Fibroblast of mammary gland (primary cell): Measurements from ENCODE around the gene SLC25A21.

Experiments used
- DNase-seq: peaks from one replicate; pipeline ENCODE4 v3.0.0-alpha.2; 2010; ENCODE audit warnings: low read depth
- H3K4me3 ChIP-seq: 2 replicates; pipeline ENCODE4 v1.5.1; 2011; ENCODE audit warnings: low read depth, mild to moderate bottlenecking, low read length, moderate library complexity; ENCODE audit not compliant: control insufficient read depth
- CTCF ChIP-seq: conservative IDR thresholded peaks from 2 replicates; pipeline ENCODE4 v1.5.1; 2011; ENCODE audit warnings: low read depth, low read length, inconsistent platforms; ENCODE audit not compliant: control insufficient read depth, insufficient read depth

Gene SLC25A21

DNA sequence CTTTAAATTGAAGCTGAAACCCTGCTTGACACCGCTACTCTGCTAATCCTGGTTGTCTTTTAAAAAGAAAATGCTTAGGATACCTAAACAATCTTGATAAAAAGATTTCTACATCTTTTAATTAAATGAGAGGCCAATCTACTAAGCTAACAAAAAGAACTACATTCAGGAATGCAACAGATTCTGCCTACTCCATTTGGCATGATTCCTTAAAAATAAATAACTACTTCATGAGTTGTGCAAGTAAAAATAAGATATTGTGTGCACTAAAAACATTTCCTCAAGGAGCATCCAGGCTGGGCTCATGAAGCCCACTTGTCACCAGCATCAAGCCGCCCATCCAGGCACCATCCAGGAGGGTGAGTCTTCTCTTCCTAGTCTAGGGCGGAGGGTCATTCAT lies 313.3 kb downstream of the SLC25A21 start:
- no peak overlapping the region for H3K4me3 ChIP-seq
- DNase-seq, result no peak
- TF ChIP-seq CTCF, result no peak

DNA sequence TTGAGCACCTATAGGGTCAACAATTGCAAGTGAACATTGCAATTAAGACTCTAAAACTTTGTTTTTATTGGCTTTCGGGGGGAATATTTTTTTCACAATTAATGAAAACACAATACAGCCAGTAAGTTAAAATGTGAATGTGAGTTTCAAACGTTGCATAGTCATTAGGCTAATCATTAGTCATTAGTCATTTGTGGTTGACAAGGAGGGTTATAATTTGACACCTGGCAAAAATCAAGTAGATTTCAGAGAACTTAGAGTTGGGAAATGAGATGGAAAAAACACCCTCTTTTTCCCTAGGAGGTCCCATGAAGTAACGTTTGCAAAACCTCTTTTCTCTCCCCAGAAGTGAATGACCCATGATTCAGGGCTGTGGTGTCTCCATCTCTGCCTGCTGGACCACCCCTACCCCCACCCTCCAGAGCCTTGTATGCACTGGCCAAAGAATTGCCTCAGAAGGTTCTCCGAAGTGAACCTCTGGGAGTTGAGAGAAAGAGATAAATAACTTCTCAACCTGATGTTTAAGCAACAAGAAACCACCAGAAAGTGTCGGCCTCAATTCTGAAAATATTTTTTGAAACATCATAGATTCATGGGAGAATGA lies 314.5 kb downstream of the SLC25A21 start:
- H3K4me3 ChIP-seq, result no peak overlapping the region
- no peak for TF ChIP-seq CTCF
- no peak for DNase-seq

DNA sequence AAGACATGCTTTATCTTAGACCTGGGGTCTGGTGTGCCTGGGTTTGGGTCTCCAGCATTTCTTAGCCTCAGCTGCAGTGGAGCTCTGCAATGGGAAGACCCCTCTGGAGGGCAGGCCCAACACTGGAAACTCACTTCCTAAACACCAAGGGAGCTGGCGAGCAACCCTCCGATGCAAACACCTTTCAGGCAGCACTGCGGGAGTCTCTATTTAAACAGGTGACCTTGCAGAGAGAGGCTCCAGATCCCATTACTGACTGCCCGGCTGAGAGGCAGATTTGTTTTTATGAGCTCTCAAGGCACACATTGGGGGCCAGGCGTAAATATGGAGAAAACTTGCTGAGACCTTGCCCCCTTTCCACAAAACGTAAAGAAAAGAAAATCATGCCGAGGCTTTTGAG lies 315.3 kb downstream of the SLC25A21 start:
- no peak overlapping the region for H3K4me3 ChIP-seq
- DNase-seq, result no peak
- no peak for TF ChIP-seq CTCF

DNA sequence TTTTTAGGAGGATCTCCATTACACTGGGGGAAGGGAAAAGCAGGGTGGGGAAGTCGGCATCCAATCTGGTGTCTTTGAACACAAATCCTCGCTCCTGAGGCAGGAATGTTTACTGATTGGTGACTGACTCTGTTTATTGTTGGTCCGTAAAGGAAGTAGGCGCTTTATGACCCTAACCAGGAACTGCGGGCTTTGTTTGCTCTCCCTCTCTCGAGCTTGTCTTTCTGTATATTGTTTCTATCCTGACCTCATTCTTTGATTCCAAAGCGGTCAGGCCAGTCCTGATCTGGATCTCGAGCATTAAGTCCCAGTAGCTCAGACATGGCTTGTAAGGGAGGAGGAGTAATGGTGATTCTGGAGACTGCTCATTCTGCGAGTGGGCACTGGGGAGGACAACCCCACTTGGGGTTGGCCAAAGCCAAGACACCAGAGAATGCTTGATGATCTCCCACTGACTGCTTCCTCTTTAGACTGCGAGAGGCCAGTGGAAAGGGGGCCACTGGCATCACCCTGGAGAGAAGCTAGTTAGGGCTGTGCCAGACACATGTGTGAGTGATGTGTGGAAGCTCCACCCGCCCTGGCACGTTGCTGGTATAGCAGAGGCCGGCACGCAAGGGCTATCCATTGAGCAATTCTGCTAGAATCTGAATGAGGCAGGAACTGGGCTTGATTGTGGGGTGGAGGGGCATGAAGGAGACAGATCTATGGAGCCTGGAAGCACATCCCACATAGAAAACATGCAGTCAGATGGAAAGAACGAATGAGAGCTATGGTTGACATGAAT lies 316.1 kb downstream of the SLC25A21 start:
- DNase-seq, result no peak
- no peak overlapping the region for H3K4me3 ChIP-seq
- TF ChIP-seq CTCF, result no peak

DNA sequence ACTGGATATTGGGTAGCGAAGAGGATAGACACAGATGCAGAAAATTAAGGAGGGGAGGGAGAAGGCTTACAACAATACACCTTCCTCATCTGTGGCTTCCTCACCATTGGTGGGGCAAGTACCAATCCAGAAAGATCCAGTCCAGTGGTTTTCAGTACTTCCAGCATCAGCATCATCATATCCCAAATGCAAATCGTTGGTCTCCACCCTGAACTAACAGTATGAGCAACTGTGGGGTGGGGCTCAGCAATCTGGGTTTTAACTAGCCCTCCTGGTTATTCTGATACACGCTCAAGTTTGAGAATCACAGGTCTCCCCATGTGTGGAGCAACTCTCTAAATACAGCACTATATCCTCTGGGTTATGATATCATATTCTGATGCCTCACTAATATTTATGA lies 317.0 kb downstream of the SLC25A21 start:
- no peak for TF ChIP-seq CTCF
- no peak for DNase-seq
- no peak overlapping the region for H3K4me3 ChIP-seq

GRCh38 chr14:36852981-36853691 lies 319.3 kb downstream of the SLC25A21 start:
- no peak for TF ChIP-seq CTCF
- no peak overlapping the region for H3K4me3 ChIP-seq
- DNase-seq, result no peak
